AG10803 (cell line): ENCODE data around the gene TRIP11.

Experiments
- DNase-seq: peaks from one replicate; pipeline ENCODE4 v3.0.0; 2010; ENCODE audit warnings: low read depth
- H3K4me3 ChIP-seq: 2 replicates; pipeline ENCODE4 v1.5.1; 2011; ENCODE audit warnings: mild to moderate bottlenecking, low read length, control low read depth
- TF ChIP-seq, protein P1 (sequence below): conservative IDR thresholded peaks from 2 replicates; pipeline ENCODE4 v1.5.1; 2011; ENCODE audit warnings: mild to moderate bottlenecking, low read length, control low read depth, inconsistent platforms

Gene TRIP11

DNA sequence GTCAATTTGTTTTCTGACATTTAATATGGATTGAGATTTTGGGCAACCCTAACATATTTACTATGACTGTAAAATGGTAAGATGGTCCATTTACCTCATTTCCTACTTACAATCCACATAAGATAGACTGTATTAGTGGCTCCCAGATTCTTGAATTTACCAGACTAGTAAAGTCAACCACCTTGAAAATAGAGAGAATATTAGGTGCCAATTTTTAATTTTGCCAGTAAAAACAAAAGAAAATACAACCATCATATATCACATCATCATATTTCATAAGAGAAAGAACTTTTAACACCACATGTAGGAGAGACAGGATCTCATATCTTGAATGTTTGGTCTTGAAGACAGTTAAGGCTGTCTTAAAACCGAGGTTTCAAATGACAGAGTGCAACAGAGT, 84.7 kb downstream of the TRIP11 start:
- no peak overlapping the region for H3K4me3 ChIP-seq
- DNase-seq: no peak
- TF ChIP-seq, protein P1, sequence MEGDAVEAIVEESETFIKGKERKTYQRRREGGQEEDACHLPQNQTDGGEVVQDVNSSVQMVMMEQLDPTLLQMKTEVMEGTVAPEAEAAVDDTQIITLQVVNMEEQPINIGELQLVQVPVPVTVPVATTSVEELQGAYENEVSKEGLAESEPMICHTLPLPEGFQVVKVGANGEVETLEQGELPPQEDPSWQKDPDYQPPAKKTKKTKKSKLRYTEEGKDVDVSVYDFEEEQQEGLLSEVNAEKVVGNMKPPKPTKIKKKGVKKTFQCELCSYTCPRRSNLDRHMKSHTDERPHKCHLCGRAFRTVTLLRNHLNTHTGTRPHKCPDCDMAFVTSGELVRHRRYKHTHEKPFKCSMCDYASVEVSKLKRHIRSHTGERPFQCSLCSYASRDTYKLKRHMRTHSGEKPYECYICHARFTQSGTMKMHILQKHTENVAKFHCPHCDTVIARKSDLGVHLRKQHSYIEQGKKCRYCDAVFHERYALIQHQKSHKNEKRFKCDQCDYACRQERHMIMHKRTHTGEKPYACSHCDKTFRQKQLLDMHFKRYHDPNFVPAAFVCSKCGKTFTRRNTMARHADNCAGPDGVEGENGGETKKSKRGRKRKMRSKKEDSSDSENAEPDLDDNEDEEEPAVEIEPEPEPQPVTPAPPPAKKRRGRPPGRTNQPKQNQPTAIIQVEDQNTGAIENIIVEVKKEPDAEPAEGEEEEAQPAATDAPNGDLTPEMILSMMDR: no peak

DNA sequence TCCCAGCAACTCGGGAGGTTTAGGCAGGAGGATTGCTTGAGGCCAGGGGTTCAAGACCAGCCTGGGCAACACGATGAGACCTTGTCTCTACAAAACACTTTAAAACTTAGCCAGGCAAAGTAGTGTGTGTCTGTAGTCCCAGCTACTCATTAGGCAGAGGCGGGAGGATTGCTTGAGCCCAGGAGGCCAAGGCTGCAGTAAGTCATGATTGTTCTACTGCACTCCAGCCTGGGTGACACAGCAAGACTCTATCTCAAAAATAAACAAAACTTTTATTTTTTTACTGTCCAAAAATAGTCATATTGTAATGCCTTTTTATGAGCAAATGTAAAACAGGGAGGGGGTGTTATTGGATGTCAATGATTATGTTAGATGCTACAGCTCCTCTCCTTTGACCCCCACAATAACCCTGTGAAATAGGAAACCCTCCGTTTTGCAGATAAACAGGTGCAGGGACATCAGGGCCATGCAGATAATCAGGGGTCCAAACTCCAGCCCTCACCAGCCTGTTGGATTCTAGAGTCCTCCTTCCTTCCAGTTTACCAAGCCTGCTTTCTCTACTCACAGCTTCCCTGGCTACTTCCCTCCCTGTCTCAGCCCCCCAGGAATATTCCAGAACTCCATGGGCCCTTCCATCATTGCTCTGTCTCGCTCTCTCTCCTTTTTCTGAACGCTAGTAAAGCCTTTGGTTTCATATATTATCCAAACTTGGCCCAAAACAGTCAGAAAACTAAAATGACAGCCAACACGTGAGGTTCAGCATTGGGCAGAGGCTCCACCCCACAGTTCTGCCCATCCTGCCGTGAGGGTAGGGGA, 86.5 kb downstream of the TRIP11 start:
- TF ChIP-seq, protein P1: no peak
- DNase-seq: no peak
- no peak overlapping the region for H3K4me3 ChIP-seq

DNA sequence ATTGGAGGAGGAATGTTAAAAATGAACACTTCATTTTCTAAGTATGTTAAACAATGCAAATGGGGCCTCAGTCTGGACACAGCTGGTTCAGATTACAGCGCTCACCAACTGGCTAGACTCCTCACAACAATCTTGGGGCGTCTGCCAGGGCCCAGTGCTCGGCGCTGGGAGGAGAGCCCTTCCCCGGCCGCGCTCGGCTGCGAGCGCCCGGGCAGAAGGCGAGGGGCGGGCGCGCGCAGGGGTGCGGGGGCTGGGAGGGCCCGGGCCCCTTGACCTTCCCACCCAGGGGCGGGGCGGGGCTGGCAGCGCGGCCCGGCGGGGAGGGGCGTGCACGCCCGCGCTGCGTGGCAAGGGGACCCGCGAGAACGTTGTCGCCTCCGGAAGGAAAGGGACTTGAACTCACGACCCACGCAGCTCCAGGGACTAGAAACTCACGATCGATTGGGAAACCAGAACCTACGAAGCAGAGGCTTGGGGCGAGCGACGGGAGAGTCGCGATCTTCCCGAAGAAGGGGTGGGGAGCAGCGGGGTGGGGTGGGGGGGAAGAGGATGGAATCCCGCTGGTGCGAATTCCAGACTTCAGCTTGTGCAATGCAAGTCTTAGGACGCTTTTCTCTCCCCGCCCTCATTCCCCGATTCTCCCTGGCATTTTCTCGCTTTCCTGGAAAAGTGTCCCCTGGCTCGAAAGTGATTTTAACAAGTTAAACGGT, 92.2 kb downstream of the TRIP11 start, which contains the start of gene FBLN5:
Gene FBLN5, minus strand, starts transcription at position 220 of the 710 bp plus-strand sequence. CDS start 465 bp downstream, outside the sequence.
- H3K4me3 ChIP-seq: peak within 1 kb of the TSS; percentile 75
- DNase-seq: peak; percentile 97
- TF ChIP-seq, protein P1: no peak

DNA sequence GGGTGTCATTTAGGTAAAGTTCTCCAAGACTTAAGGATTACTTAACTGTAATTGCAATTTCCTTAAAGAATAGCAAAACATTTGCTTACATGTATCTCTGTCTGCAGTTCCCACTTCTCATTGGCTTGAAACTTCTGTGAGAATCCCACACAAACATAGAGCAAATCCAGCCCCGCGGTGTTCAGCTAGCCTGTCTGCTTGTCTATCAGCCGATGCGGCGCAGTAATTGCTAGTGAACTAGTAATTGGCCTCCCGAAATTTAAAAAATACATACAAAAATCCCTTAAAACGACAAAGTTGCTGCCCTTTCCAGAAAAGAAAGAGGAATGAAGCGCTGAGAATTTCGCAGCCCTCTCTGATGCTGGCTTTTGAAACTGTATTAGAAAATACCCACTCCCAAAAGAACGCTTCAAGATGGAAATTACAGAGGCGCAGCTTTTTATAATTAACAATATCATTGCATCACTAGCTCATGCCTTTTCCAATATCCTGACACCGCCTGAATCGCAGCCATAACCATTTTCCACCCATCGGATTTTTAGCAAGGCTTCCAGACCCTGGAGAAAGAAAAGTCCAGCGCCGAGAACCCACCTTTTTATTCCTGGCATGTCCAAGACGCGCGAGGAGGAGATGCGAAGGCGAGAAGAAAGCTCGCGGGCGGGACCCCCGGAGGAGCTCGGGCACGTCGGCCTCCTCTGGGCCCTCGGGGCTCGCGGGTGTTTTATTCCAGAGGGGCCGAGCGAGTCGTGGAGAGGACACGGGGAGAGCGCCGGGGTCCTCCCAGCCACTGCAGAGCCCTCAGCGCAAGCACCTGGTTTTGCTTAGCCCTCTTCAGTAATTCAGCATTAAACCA, 93.0 kb downstream of the TRIP11 start:
- DNase-seq: peak; percentile 47
- H3K4me3 ChIP-seq: peak overlapping the region; percentile 75
- TF ChIP-seq, protein P1: no peak

DNA sequence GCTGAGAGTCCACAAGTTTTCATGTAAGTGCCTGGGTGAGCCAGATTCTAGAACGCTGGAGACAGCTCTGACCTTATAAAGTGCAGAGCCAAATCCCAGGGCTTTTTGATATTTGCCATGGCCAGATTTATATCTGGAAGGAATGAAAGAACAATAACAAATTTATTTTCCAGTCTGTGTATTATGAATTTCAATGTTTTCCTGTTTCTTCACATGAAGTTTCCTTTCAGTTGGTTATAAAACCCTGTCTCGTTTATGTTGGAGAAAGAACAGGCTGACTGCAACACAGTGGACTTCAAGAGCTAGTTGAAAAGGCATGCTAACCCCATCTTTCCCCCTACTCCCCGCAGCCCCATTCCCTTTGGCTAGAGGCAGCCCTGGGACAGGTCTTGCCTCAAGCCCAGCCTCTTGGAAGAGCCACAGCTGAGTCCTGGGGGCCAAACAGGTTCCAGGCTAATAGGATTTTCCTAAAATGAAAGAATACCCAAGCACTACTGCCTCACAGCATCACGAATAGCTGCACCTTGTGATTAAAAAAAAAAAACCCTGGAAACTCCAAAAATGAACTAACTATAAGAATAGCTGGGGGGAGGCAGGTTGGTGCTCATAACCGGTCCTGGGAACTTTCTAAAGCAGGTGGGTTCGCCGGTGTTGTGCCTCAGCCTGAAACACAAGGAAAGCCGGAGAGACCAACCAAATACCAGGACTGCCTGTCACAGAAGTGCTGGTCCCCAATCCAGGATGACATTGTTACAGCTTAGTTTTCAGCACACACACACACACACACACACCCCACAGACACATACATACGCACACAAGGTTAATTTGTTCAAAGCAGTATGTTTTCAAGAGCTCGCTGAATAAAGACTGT, 93.9 kb downstream of the TRIP11 start:
- peak overlapping the region; percentile 75 for H3K4me3 ChIP-seq
- TF ChIP-seq, protein P1: no peak
- peak; percentile 50 for DNase-seq

DNA sequence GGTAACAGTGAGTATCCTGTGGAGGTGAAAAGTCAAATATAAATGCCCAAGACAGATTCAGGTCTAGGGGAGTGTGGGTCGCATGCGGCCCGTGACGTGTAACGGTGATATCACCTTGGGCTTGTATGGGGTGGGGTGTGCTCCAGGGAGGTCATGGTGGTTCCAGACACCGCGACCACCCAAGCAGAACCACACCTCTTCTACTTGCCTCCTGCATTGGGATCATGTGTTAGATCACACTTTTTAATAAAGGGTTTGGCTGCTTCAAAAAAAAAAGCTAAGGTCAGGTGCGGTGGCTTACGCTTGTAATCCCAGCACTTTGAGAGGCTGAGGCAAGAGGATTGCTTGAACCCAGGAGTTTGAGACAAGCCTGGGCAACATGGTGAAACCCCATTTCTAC, 96.9 kb downstream of the TRIP11 start:
- TF ChIP-seq, protein P1: no peak
- H3K4me3 ChIP-seq: no peak overlapping the region
- no peak for DNase-seq
